ENCODE measurements around the gene BIRC3.

- TF ChIP-seq CTCF (optimal IDR thresholded peaks at IDR 0.05 in 1 of 3, IDR thresholded peaks at IDR 0.05 in 1 of 3, conservative IDR thresholded peaks at IDR 0.05 in 1 of 3; ENCODE audit: extremely low read depth in 1 of 3, insufficient read depth in 2 of 3, low read length in 3 of 3) (no peak), EZH2 (IDR thresholded peaks at IDR 0.05; ENCODE audit: low read length) (no peak)
Observed at GRCh38 chr11:102307727-102308038, 9.6 kb upstream of the BIRC3 start.

Measured in keratinocyte (primary cell).